NCI-H2196 (cell line): ENCODE results near the gene ANP32A.

Experiments
- DNase-seq: peaks from one replicate; lab custom pipeline; 2025; ENCODE audit not compliant: unreplicated experiment; lab: John Stamatoyannopoulos, UW

The ANP32A gene

GRCh38 chr15:68784206-68784605 is 36.5 kb downstream of the ANP32A start:
- DNase-seq = no peak

GRCh38 chr15:68783226-68784058 is 37.3 kb downstream of the ANP32A start:
- DNase-seq = no peak

- no peak for DNase-seq
Measured at GRCh38 chr15:68782589-68783161, 38.0 kb downstream of the ANP32A start.

- no peak for DNase-seq
Measured at GRCh38 chr15:68781766-68782588, 38.7 kb downstream of the ANP32A start.

- DNase-seq = no peak
Measured at GRCh38 chr15:68781217-68781616, 39.5 kb downstream of the ANP32A start.

- no peak for DNase-seq
Measured at GRCh38 chr15:68778876-68779275, 41.8 kb downstream of the ANP32A start.

GRCh38 chr15:68776477-68777270 is 44.0 kb downstream of the ANP32A start:
- DNase-seq = no peak

- no peak for DNase-seq
Measured at GRCh38 chr15:68775671-68776476, 44.8 kb downstream of the ANP32A start.

GRCh38 chr15:68775236-68775577 is 45.5 kb downstream of the ANP32A start:
- no peak for DNase-seq

- no peak for DNase-seq
Measured at GRCh38 chr15:68774521-68775235, 46.0 kb downstream of the ANP32A start.

- no peak for DNase-seq
Measured at GRCh38 chr15:68774120-68774519, 46.6 kb downstream of the ANP32A start.

GRCh38 chr15:68773036-68773435 is 47.7 kb downstream of the ANP32A start:
- no peak for DNase-seq

GRCh38 chr15:68770216-68770615 is 50.5 kb downstream of the ANP32A start:
- no peak for DNase-seq

GRCh38 chr15:68769702-68770101 is 51.0 kb downstream of the ANP32A start:
- DNase-seq = no peak

- no peak for DNase-seq
Measured at GRCh38 chr15:68768321-68768720, 52.4 kb downstream of the ANP32A start.

GRCh38 chr15:68767833-68768232 is 52.9 kb downstream of the ANP32A start:
- DNase-seq = no peak

- no peak for DNase-seq
Measured at GRCh38 chr15:68765602-68766368, 54.9 kb downstream of the ANP32A start.

- no peak for DNase-seq
Measured at GRCh38 chr15:68764090-68764489, 56.6 kb downstream of the ANP32A start.

GRCh38 chr15:68763063-68763462 is 57.6 kb downstream of the ANP32A start:
- DNase-seq = no peak
